Lung (tissue), 12 donors: ENCODE results near the gene ZNF662. TPM values are rescaled to one million over a fixed set of nuclear protein-coding genes. Genes with fewer than 3 reads are reported as not detected.
A peak's percentile ranks its signal among the peaks of the same experiment; 100 is the strongest.

Source experiments
- ATAC-seq: fragments of 200-7000 bp; cut with Tn5 transposase; one replicate; pipeline ENCODE4 v1.9.1; 2020; ENCODE audit warnings: moderate number of reproducible peaks; ENCODE audit not compliant: insufficient read depth, low FRiP score
- DNase-seq, 3 donors: peaks; one replicate each; pipeline ENCODE4 v3.0.0-alpha.2; 2013 to 2017
- H3K27ac ChIP-seq, 2 donors: one replicate each; pipeline ENCODE4 v1.5.1; 2013; ENCODE audit warnings: mild to moderate bottlenecking in 2 of 2, moderate library complexity in 2 of 2, control low read depth in 1 of 2, inconsistent platforms in 1 of 2, low read depth in 1 of 2, low read length in 1 of 2
- H3K27me3 ChIP-seq, 3 donors: one replicate each; pipeline ENCODE4 v1.5.1; 2013; ENCODE audit warnings: low read length in 2 of 3; ENCODE audit not compliant: control insufficient read depth in 3 of 3, insufficient read depth in 3 of 3
- H3K36me3 ChIP-seq, 4 donors: one replicate each; pipeline ENCODE4 v1.5.1; 2013; ENCODE audit warnings: low read length in 4 of 4, mild to moderate bottlenecking in 1 of 4, moderate library complexity in 1 of 4; ENCODE audit not compliant: control insufficient read depth in 4 of 4, insufficient read depth in 4 of 4
- H3K4me1 ChIP-seq, 5 donors: one replicate each; pipeline ENCODE4 v1.5.1; 2013; ENCODE audit warnings: low read length in 5 of 5, mild to moderate bottlenecking in 2 of 5, moderate library complexity in 1 of 5; ENCODE audit not compliant: control insufficient read depth in 5 of 5, insufficient read depth in 5 of 5
- H3K4me3 ChIP-seq: one replicate; pipeline ENCODE4 v1.5.1; 2013; ENCODE audit warnings: mild to moderate bottlenecking, control low read depth, moderate library complexity
- H3K9ac ChIP-seq, 2 donors: one replicate each; pipeline ENCODE4 v1.5.1; 2013; ENCODE audit warnings: low read length in 2 of 2, control low read depth in 1 of 2; ENCODE audit not compliant: insufficient read depth in 1 of 2
- H3K9me3 ChIP-seq, 4 donors: one replicate each; pipeline ENCODE4 v1.5.1; 2013; ENCODE audit warnings: low read length in 3 of 4, mild to moderate bottlenecking in 1 of 4, moderate library complexity in 1 of 4; ENCODE audit not compliant: control insufficient read depth in 4 of 4, insufficient read depth in 3 of 4
- WGBS, 2 donors: extraction: QIAGEN DNeasy Blood & Tissue Kit; methylation state at CpG; one replicate each; pipeline ENCODE4 v1.1.7; 2013; 5-methylcytosine and 5-hydroxymethylcytosine counted together
- polyA plus RNA-seq, 2 donors: library from polyadenylated mRNA; stranded (reverse); fragments of 200-250 nt; gene quantifications; one replicate each; pipeline ENCODE4 v1.2.1, GENCODE V29; 2013
- total RNA-seq, 2 donors: library from RNA; depleted of rRNA in 1 of 2; stranded (reverse); fragments of >200 nt in 1 of 2; gene quantifications; one replicate each; pipeline ENCODE4 v1.2.1, GENCODE V29; 2014 to 2021
- TF ChIP-seq, protein P1 (sequence below): IDR thresholded peaks from 2 replicates; pipeline ENCODE4 v1.5.1; 2012; ENCODE audit warnings: mild to moderate bottlenecking; ENCODE audit errors: control extremely low read depth, extremely low read depth
- donor health status: control.
- donor health status: control.
- donor health status: Bipolar disorder and iron deficiency.
- donor health status: healthy.
- donor health status: DM: yes; HTN: yes; CAD: no.

Gene ZNF662
- total and polyA plus RNA-seq, 4 donors = 0.85 to 22.7 (median 6.4) TPM

GRCh38 chr3:42865256-42865655 lies 40.7 kb upstream of the ZNF662 start:
- no peak overlapping the region for H3K9ac ChIP-seq
- no peaks in the 10 kb centered on the region for H3K27me3 ChIP-seq
- ATAC-seq (no peak), DNase-seq (no peak)
- no peak overlapping the region for H3K27ac ChIP-seq
- no peak overlapping the region for H3K4me3 ChIP-seq
- H3K9me3 ChIP-seq = no peaks in the 10 kb centered on the region
- 95 to 97% methylated on average over 8 of the region's 8 CpGs for WGBS, 2 donors
- no peaks in the 10 kb centered on the region for H3K4me1 ChIP-seq
- no peaks in the 10 kb centered on the region for H3K36me3 ChIP-seq
- TF ChIP-seq, protein P1, sequence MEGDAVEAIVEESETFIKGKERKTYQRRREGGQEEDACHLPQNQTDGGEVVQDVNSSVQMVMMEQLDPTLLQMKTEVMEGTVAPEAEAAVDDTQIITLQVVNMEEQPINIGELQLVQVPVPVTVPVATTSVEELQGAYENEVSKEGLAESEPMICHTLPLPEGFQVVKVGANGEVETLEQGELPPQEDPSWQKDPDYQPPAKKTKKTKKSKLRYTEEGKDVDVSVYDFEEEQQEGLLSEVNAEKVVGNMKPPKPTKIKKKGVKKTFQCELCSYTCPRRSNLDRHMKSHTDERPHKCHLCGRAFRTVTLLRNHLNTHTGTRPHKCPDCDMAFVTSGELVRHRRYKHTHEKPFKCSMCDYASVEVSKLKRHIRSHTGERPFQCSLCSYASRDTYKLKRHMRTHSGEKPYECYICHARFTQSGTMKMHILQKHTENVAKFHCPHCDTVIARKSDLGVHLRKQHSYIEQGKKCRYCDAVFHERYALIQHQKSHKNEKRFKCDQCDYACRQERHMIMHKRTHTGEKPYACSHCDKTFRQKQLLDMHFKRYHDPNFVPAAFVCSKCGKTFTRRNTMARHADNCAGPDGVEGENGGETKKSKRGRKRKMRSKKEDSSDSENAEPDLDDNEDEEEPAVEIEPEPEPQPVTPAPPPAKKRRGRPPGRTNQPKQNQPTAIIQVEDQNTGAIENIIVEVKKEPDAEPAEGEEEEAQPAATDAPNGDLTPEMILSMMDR = no peak

GRCh38 chr3:42867138-42867537 lies 38.8 kb upstream of the ZNF662 start:
- H3K4me1 ChIP-seq = peaks cover 0 to 9% (median 2%) of the 10 kb centered on the region in 5 donors
- H3K27me3 ChIP-seq = no peaks in the 10 kb centered on the region
- WGBS, 2 donors = 87 to 95% methylated on average over 7 of the region's 7 CpGs
- no peaks in the 10 kb centered on the region for H3K36me3 ChIP-seq
- TF ChIP-seq, protein P1 = no peak
- no peaks in the 10 kb centered on the region for H3K9me3 ChIP-seq
- no peak for ATAC-seq
- no peak for DNase-seq
- no peak overlapping the region for H3K4me3 ChIP-seq
- H3K27ac ChIP-seq = no peak overlapping the region
- H3K9ac ChIP-seq = no peak overlapping the region

DNA sequence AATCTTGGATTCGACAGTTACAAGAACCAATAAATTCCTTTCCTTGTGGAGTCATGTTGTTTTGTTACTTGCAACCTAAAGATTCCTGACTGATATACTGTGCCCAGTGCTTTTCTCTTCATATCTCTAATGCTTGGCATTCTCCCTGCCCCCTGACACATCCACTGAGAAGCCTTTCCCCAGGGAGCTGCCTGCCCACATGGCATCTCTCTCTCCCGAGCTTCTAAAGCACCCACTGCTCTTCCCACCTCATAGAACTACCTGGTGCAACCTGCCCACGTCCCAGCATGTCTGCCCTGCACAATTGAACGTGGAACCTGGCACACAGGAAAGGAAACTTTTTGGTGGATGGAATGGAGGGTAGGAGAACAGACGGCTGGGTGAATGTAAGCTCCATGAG lies 37.1 kb upstream of the ZNF662 start:
- 80 to 83% methylated on average over 5 of the region's 5 CpGs for WGBS, 2 donors
- H3K27me3 ChIP-seq = no peaks in the 10 kb centered on the region
- no peaks in the 10 kb centered on the region for H3K9me3 ChIP-seq
- H3K4me3 ChIP-seq = no peak overlapping the region
- no peak overlapping the region for H3K9ac ChIP-seq
- no peak for DNase-seq
- H3K36me3 ChIP-seq = no peaks in the 10 kb centered on the region
- no peak overlapping the region for H3K27ac ChIP-seq
- no peak for ATAC-seq
- TF ChIP-seq, protein P1 = no peak
- peaks cover 0 to 17% (median 5%) of the 10 kb centered on the region in 5 donors for H3K4me1 ChIP-seq

DNA sequence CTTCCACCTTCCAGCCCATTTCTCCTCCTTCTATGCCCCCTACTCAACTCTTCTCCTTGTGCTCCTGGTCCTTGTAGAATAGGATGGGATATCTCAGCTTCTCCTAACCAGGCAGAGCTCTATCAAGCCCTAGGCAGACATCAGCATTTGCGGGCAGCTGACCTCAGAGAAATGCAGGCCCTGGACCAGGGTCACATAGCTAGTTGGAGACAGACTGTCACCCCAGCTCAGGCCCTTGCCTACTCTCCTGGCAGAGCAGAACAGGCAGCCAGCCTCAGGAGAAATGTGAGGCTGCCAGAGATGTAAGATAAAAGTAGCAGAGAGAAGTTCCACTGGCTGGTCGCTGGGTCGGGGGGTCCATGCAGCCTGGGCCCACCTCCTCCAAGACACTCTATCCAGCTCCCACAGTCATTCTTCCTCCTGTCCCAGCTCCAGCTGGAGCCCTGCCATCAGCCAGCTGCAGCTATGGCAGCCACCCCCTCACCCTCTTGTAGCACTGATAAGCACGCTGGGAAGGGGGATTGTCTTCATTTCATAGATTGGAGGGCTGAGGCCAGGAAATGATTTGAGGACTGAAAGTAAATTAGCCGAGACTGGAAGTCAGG lies 34.2 kb upstream of the ZNF662 start:
- DNase-seq = peak; percentile 75 to 79 (median 76)
- Histone ChIP-seq H3K27ac (no peak overlapping the region), H3K4me3 (no peak overlapping the region), H3K36me3 (no peaks in the 10 kb centered on the region), H3K27me3 (no peaks in the 10 kb centered on the region), H3K4me1 (peaks cover 0 to 17% (median 5%) of the 10 kb centered on the region in 5 donors), H3K9me3 (no peaks in the 10 kb centered on the region), H3K9ac (no peak overlapping the region)
- TF ChIP-seq, protein P1 = no peak
- WGBS, 2 donors = 43 to 65% methylated on average over 5 of the region's 5 CpGs
- ATAC-seq = no peak
